ENCODE results near the gene ABHD5. TPM values are rescaled to one million over a fixed set of nuclear protein-coding genes. Genes with fewer than 3 reads are reported as not detected.
"Not testable (repeated sequence)": the region's sequence is repeated elsewhere in the genome, so short reads cannot be mapped to it uniquely, and the experiment has no call there.

The ABHD5 gene
- total RNA-seq, 1 experiment from 2014 or later: 11.3 TPM

DNA sequence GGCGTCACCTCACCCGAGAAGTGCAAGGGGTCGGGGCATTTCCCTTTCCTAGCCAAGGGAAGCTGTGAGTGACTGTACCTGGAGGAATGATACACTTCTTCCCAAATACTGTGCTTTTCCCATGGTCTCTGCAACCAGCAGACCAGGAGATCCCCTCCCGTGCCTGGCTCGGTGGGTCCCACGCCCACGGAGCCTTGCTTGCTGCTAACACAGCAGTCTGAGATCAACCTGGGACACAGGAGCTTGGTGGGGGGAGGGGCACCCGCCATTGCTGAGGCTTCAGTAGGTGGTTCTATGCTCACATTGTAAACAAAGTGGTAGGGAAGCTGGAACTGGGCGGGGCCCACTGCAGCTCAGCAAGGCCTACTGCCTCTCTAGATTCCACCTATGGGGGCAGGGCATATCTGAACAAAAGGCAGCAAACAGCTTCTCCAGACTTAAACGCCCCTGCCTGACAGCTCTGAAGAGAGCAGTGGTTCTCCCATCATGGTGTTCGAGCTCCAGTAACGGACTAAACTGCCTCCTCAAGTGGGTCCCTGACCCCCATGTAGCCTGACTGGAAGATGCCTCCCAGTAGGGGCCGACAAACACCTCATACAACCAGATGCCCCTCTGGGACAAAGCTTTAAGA, 31.4 kb upstream of the ABHD5 start:
- TF ChIP-seq JAZF1 (CRISPR knock-in tag; IDR thresholded peaks at IDR 0.05): no peak
- no peak for TF ChIP-seq NFYB (CRISPR knock-in tag; conservative IDR thresholded peaks at IDR 0.05; ENCODE audit: low read depth)
- TF ChIP-seq, protein P1, sequence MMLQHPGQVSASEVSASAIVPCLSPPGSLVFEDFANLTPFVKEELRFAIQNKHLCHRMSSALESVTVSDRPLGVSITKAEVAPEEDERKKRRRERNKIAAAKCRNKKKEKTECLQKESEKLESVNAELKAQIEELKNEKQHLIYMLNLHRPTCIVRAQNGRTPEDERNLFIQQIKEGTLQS (CRISPR knock-in tag; conservative IDR thresholded peaks at IDR 0.05): no peak
- TF ChIP-seq ZNF423 (CRISPR knock-in tag; IDR thresholded peaks at IDR 0.05): no peak
- no peak for TF ChIP-seq SMAD3 (CRISPR knock-in tag; IDR thresholded peaks at IDR 0.05; ENCODE audit: borderline replicate concordance)
- no peak for TF ChIP-seq NR3C1 (CRISPR knock-in tag; conservative IDR thresholded peaks at IDR 0.05; ENCODE audit: low read depth)
- no peak for TF ChIP-seq KAT7 (CRISPR knock-in tag; IDR thresholded peaks at IDR 0.05; ENCODE audit: borderline replicate concordance)
- TF ChIP-seq, protein P2, sequence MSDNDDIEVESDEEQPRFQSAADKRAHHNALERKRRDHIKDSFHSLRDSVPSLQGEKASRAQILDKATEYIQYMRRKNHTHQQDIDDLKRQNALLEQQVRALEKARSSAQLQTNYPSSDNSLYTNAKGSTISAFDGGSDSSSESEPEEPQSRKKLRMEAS (CRISPR knock-in tag; IDR thresholded peaks at IDR 0.05): no peak
- no peak for TF ChIP-seq ZNF532 (CRISPR knock-in tag; IDR thresholded peaks at IDR 0.05; ENCODE audit: borderline replicate concordance)
- TF ChIP-seq, protein P3, sequence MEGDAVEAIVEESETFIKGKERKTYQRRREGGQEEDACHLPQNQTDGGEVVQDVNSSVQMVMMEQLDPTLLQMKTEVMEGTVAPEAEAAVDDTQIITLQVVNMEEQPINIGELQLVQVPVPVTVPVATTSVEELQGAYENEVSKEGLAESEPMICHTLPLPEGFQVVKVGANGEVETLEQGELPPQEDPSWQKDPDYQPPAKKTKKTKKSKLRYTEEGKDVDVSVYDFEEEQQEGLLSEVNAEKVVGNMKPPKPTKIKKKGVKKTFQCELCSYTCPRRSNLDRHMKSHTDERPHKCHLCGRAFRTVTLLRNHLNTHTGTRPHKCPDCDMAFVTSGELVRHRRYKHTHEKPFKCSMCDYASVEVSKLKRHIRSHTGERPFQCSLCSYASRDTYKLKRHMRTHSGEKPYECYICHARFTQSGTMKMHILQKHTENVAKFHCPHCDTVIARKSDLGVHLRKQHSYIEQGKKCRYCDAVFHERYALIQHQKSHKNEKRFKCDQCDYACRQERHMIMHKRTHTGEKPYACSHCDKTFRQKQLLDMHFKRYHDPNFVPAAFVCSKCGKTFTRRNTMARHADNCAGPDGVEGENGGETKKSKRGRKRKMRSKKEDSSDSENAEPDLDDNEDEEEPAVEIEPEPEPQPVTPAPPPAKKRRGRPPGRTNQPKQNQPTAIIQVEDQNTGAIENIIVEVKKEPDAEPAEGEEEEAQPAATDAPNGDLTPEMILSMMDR (IDR thresholded peaks at IDR 0.05): no peak
- POLR2A ChIA-PET: no interaction called here
- H3K4me1 Mint-ChIP-seq: no peaks in the 10 kb centered on the region
- CTCF ChIA-PET: interaction anchor here (0.8 kb wide), 1 partner anchor 84 kb away, joined by 3 read pairs; no protein-coding TSS in a partner anchor
- no peak overlapping the region for H3K27ac Mint-ChIP-seq
- peaks cover 3% of the 10 kb centered on the region; the same call in 1 of the 2 replicates for H3K27me3 Mint-ChIP-seq (ENCODE audit: low read depth)
- no peak overlapping the region for H3K4me3 Mint-ChIP-seq
- ATAC-seq: no peak
- peaks cover 27% of the 10 kb centered on the region for H3K9me3 Mint-ChIP-seq
- peaks cover 6% of the 10 kb centered on the region; the same call in 1 of the 2 replicates for H3K36me3 Mint-ChIP-seq
- no peak for DNase-seq (ENCODE audit: low spot score)

GRCh38 chr3:43661376-43661775, 29.4 kb upstream of the ABHD5 start:
- H3K27ac Mint-ChIP-seq; H3K4me1 Mint-ChIP-seq; POLR2A ChIA-PET; H3K4me3 Mint-ChIP-seq; CTCF ChIA-PET; DNase-seq (ENCODE audit: low spot score); H3K27me3 Mint-ChIP-seq (ENCODE audit: low read depth); H3K36me3 Mint-ChIP-seq; ATAC-seq: not testable (repeated sequence)
- H3K9me3 Mint-ChIP-seq: peaks cover 33% of the 10 kb centered on the region

DNA sequence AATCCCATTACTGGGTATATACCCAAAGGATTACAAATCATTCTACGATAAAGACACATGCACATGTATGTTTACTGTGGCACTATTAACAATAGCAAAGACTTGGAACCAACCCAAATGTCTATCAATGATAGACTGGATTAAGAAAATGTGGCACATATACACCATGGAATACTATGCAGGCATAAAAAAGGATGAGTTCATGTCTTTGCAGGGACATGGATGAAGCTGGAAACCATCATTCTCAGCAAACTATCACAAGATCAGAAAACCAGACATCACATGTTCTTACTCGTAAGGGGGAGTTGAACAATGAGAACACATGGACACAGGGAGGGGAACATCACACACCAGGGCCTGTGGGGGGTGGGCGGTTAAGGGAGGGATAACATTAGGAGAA, 25.7 kb upstream of the ABHD5 start:
- H3K36me3 Mint-ChIP-seq; H3K4me3 Mint-ChIP-seq; CTCF ChIA-PET; H3K27ac Mint-ChIP-seq; POLR2A ChIA-PET; DNase-seq (ENCODE audit: low spot score); ATAC-seq; H3K27me3 Mint-ChIP-seq (ENCODE audit: low read depth): not testable (repeated sequence)
- H3K9me3 Mint-ChIP-seq: peaks cover 25% of the 10 kb centered on the region
- H3K4me1 Mint-ChIP-seq: peaks cover 12% of the 10 kb centered on the region
